ENCODE data around the gene STAG3. TPM values are rescaled to one million over a fixed set of nuclear protein-coding genes. Genes with fewer than 3 reads are reported as not detected.

The STAG3 gene
- total and polyA plus RNA-seq, 2 donors (not counting 1 experiment from before 2014, with no cell fraction given) = 24.8 to 33.4 TPM

DNA sequence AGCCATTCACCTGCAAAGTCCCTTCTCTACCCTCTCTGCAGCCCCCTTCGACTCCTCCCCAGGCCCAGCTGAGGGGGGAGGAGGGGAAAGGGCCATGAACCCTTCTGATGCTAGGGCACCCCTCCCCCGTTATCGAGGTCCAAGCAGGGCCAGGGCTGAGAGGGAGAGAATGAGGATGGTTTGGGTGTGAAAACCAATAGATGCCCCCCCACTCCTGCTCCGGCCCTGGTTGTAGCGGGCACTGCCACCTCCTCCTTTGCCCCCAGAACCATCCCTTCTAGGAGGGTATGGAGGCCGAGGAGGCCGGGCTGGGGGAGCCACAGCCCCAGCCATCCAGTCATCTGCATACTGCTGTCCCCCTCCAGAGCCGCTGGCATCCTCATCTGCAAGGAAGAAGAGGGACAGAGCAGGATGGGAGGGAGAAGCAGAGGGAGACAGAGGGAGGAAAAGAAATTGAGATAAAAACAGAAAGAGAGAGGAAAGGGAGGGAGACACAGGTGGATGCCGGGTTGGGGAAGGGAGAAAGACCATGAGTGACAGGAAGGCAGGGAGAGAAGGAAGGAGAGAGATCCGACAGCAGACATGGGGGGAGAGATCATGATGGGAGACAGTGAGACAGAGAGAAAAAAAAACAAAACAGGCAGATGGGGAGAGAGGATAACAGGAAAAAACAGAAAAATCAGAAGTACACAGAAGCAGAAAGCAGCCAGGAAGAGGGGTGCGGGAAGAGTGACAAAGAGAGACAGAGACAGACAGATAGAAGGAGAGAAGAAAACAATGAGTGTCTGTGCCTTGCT is 7.4 kb upstream of the STAG3 start:
- Histone ChIP-seq H3K9ac (ENCODE audit: low read length) (no peak overlapping the region), H3K9me3 (ENCODE audit: control extremely low read depth in 1 of 3, control insufficient read depth in 2 of 3, insufficient read depth in 1 of 3, low read length in 2 of 3) (peaks cover 0 to 7% (median 0%) of the 10 kb centered on the region in 3 donors), H3K4me1 (ENCODE audit: control insufficient read depth in 2 of 2, insufficient read depth in 2 of 2, low read length in 2 of 2) (peaks cover 39 to 42% of the 10 kb centered on the region in 2 donors), H3K4me3 (ENCODE audit: control extremely low read depth in 1 of 5, extremely low read depth in 1 of 5, insufficient read depth in 1 of 5, low read depth in 2 of 5, low read length in 4 of 5) (no peak overlapping the region), H3K36me3 (replicated peaks in 1 of 2; ENCODE audit: control extremely low read depth in 1 of 2, control insufficient read depth in 1 of 2, extremely low read depth in 1 of 2, insufficient read depth in 2 of 2, low read length in 1 of 2) (no peaks in the 10 kb centered on the region), H3K27ac (ENCODE audit: low read length in 2 of 2) (no peak overlapping the region), H3K4me2 (replicated peaks; ENCODE audit: low read depth, low read length, poor library complexity, severe bottlenecking) (peak overlapping the region; percentile 94), H3K27me3 (replicated peaks in 1 of 4; ENCODE audit: control extremely low read depth in 1 of 4, control insufficient read depth in 3 of 4, insufficient read depth in 4 of 4, low read length in 3 of 4) (peaks cover 0 to 58% (median 37%) of the 10 kb centered on the region in 4 experiments), H4K20me1 (ENCODE audit: control insufficient read depth, insufficient read depth, low read length, poor library complexity, severe bottlenecking) (peaks cover 5% of the 10 kb centered on the region), H3K79me2 (ENCODE audit: control insufficient read depth, insufficient read depth, low read length) (no peaks in the 10 kb centered on the region), H2AFZ (ENCODE audit: insufficient read depth, low read depth, low read length, poor library complexity, severe bottlenecking) (no peak overlapping the region)
- Mint-ChIP-seq H3K9me3 (ENCODE audit: insufficient read depth) (no peaks in the 10 kb centered on the region), H3K27me3 (peaks cover 52% of the 10 kb centered on the region), H3K4me3 (peak overlapping the region; percentile 72), H3K27ac (no peak overlapping the region), H3K4me1 (peaks cover 39% of the 10 kb centered on the region)
- ChIA-PET CTCF (interaction anchor here (0.8 to 1.8 kb wide), 2 partner anchors 12 to 40 kb away, joined by 4 to 6 read pairs; partner anchors contain the start of gene TRAPPC14), POLR2A (interaction anchor here (0.8 kb wide), 1 partner anchor 15 kb away, joined by 3 read pairs; no protein-coding TSS in a partner anchor)
- DNase-seq (no peak), ATAC-seq (ENCODE audit: low read depth) (no peak)
- TF ChIP-seq, protein P1, sequence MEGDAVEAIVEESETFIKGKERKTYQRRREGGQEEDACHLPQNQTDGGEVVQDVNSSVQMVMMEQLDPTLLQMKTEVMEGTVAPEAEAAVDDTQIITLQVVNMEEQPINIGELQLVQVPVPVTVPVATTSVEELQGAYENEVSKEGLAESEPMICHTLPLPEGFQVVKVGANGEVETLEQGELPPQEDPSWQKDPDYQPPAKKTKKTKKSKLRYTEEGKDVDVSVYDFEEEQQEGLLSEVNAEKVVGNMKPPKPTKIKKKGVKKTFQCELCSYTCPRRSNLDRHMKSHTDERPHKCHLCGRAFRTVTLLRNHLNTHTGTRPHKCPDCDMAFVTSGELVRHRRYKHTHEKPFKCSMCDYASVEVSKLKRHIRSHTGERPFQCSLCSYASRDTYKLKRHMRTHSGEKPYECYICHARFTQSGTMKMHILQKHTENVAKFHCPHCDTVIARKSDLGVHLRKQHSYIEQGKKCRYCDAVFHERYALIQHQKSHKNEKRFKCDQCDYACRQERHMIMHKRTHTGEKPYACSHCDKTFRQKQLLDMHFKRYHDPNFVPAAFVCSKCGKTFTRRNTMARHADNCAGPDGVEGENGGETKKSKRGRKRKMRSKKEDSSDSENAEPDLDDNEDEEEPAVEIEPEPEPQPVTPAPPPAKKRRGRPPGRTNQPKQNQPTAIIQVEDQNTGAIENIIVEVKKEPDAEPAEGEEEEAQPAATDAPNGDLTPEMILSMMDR (IDR thresholded peaks at IDR 0.05) = no peak
- no peak for TF ChIP-seq EZH2 (IDR thresholded peaks at IDR 0.05; ENCODE audit: borderline replicate concordance, insufficient read depth, low read depth, low read length, poor library complexity, severe bottlenecking)
- 100% methylated on average over 4 of the region's 11 CpGs for WGBS (ENCODE audit: insufficient coverage)
- intact Hi-C loops (cut with micrococcal nuclease) = no loop called here
